ENCODE data around the gene DPYSL4. TPM values are rescaled to one million over a fixed set of nuclear protein-coding genes. Genes with fewer than 3 reads are reported as not detected.

DPYSL4 gene
- total and polyA plus RNA-seq, 2 experiments from 2014 or later = 2.1 to 4.1 TPM

GRCh38 chr10:132176623-132177500, 9.9 kb upstream of the DPYSL4 start:
- H3K27ac ChIP-seq = no peak overlapping the region
- H3K4me2 ChIP-seq = no peak overlapping the region
- H3K4me3 ChIP-seq = no peak overlapping the region
- no peak overlapping the region for H2AFZ ChIP-seq
- H3K79me2 ChIP-seq = no peaks in the 10 kb centered on the region
- DNase-seq (ENCODE audit: low spot score) = no peak
- no peaks in the 10 kb centered on the region for H3K4me1 ChIP-seq (ENCODE audit: insufficient read depth)
- WGBS (ENCODE audit: low lambda C conversion rate, missing lambda C conversion rate) = 77% methylated on average over 19 of the region's 19 CpGs
- no peaks in the 10 kb centered on the region for H3K9me3 ChIP-seq (ENCODE audit: low read depth)
- H4K20me1 ChIP-seq (ENCODE audit: insufficient read depth, poor library complexity, severe bottlenecking) = no peaks in the 10 kb centered on the region
- no peaks in the 10 kb centered on the region for H3K9me2 ChIP-seq (replicated peaks; ENCODE audit: insufficient read depth)
- TF ChIP-seq EZH2phosphoT487 (IDR thresholded peaks at IDR 0.05; ENCODE audit: low read depth, severe bottlenecking, unreplicated experiment) = no peak
- TF ChIP-seq CTCF (IDR thresholded peaks at IDR 0.05; ENCODE audit: poor library complexity) = no peak
- TF ChIP-seq EZH2 (IDR thresholded peaks at IDR 0.05; ENCODE audit: borderline replicate concordance) = no peak
- H3K36me3 ChIP-seq (replicated peaks; ENCODE audit: insufficient read depth, low read depth) = no peaks in the 10 kb centered on the region
- peaks cover 26% of the 10 kb centered on the region for H3K27me3 ChIP-seq

GRCh38 chr10:132178046-132178445, 8.7 kb upstream of the DPYSL4 start:
- Histone ChIP-seq H3K36me3 (replicated peaks; ENCODE audit: insufficient read depth, low read depth) (no peaks in the 10 kb centered on the region), H3K27ac (no peak overlapping the region), H3K9me2 (replicated peaks; ENCODE audit: insufficient read depth) (no peaks in the 10 kb centered on the region), H3K27me3 (peaks cover 37% of the 10 kb centered on the region), H3K9me3 (ENCODE audit: low read depth) (no peaks in the 10 kb centered on the region), H3K4me2 (no peak overlapping the region), H3K79me2 (no peaks in the 10 kb centered on the region), H2AFZ (no peak overlapping the region), H3K4me1 (ENCODE audit: insufficient read depth) (no peaks in the 10 kb centered on the region), H3K4me3 (no peak overlapping the region), H4K20me1 (ENCODE audit: insufficient read depth, poor library complexity, severe bottlenecking) (no peaks in the 10 kb centered on the region)
- WGBS (ENCODE audit: low lambda C conversion rate, missing lambda C conversion rate) = 80% methylated on average over 6 of the region's 6 CpGs
- no peak for DNase-seq (ENCODE audit: low spot score)
- TF ChIP-seq CTCF (IDR thresholded peaks at IDR 0.05; ENCODE audit: poor library complexity) (no peak), EZH2phosphoT487 (IDR thresholded peaks at IDR 0.05; ENCODE audit: low read depth, severe bottlenecking, unreplicated experiment) (no peak), EZH2 (IDR thresholded peaks at IDR 0.05; ENCODE audit: borderline replicate concordance) (no peak)

- H3K9me3 ChIP-seq (ENCODE audit: low read depth) = no peaks in the 10 kb centered on the region
- no peaks in the 10 kb centered on the region for H3K9me2 ChIP-seq (replicated peaks; ENCODE audit: insufficient read depth)
- WGBS (ENCODE audit: low lambda C conversion rate, missing lambda C conversion rate) = 79% methylated on average over 23 of the region's 23 CpGs
- TF ChIP-seq EZH2 (IDR thresholded peaks at IDR 0.05; ENCODE audit: borderline replicate concordance) (no peak), CTCF (IDR thresholded peaks at IDR 0.05; ENCODE audit: poor library complexity) (no peak), EZH2phosphoT487 (IDR thresholded peaks at IDR 0.05; ENCODE audit: low read depth, severe bottlenecking, unreplicated experiment) (no peak)
- H2AFZ ChIP-seq = no peak overlapping the region
- peaks cover 46% of the 10 kb centered on the region for H3K27me3 ChIP-seq
- H3K4me2 ChIP-seq = no peak overlapping the region
- no peak for DNase-seq (ENCODE audit: low spot score)
- H3K4me3 ChIP-seq = no peak overlapping the region
- no peaks in the 10 kb centered on the region for H3K79me2 ChIP-seq
- H3K27ac ChIP-seq = no peak overlapping the region
- H4K20me1 ChIP-seq (ENCODE audit: insufficient read depth, poor library complexity, severe bottlenecking) = no peaks in the 10 kb centered on the region
- no peaks in the 10 kb centered on the region for H3K36me3 ChIP-seq (replicated peaks; ENCODE audit: insufficient read depth, low read depth)
- H3K4me1 ChIP-seq (ENCODE audit: insufficient read depth) = no peaks in the 10 kb centered on the region
These were observed 7.8 kb upstream of the DPYSL4 start for GRCh38 chr10:132178672-132179545.

Data from hepatocyte (in vitro differentiated cells).